HEK293 (cell line): ENCODE measurements around the gene L3HYPDH.

Source experiments
- ATF2 ChIP-seq: fragments of 450-650 bp; formaldehyde crosslinking; IDR thresholded peaks from 2 replicates; pipeline ENCODE4 v1.5.1; 2016; ENCODE audit warnings: missing biosample characterization, missing genetic modification characterization, low read depth
- TF ChIP-seq, protein P1 (sequence below): fragments of 450-650 bp; formaldehyde crosslinking; IDR thresholded peaks from 2 replicates; pipeline ENCODE4 v1.5.1; 2016; ENCODE audit warnings: missing biosample characterization, missing genetic modification characterization
- TF ChIP-seq, protein P2 (sequence below): fragments of 450-650 bp; formaldehyde crosslinking; IDR thresholded peaks from 2 replicates; pipeline ENCODE4 v1.5.1; 2016; ENCODE audit warnings: missing biosample characterization, missing genetic modification characterization

DNA sequence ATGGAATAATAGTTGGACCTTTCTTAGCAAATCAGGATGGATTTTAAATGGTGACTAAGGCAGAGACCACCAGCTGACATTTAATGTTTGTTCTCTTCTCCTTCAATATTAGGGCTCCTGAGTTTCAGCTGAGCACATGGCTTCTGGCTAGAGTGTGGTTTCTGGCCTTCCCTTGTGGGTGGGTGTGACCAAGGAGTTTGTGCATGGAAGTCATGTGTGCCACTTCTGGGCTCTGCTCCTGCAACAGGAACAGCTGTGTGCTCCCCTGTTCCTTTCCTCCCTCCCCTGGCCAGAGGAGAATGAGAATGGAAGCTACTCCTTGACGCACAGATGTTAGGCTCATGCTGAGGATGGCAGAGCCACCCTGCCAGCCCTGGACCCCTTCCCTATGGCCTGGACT is 48.2 kb upstream of the L3HYPDH start:
- TF ChIP-seq, protein P1, sequence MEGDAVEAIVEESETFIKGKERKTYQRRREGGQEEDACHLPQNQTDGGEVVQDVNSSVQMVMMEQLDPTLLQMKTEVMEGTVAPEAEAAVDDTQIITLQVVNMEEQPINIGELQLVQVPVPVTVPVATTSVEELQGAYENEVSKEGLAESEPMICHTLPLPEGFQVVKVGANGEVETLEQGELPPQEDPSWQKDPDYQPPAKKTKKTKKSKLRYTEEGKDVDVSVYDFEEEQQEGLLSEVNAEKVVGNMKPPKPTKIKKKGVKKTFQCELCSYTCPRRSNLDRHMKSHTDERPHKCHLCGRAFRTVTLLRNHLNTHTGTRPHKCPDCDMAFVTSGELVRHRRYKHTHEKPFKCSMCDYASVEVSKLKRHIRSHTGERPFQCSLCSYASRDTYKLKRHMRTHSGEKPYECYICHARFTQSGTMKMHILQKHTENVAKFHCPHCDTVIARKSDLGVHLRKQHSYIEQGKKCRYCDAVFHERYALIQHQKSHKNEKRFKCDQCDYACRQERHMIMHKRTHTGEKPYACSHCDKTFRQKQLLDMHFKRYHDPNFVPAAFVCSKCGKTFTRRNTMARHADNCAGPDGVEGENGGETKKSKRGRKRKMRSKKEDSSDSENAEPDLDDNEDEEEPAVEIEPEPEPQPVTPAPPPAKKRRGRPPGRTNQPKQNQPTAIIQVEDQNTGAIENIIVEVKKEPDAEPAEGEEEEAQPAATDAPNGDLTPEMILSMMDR (tag by site-specific recombination), result no peak
- TF ChIP-seq, protein P2, sequence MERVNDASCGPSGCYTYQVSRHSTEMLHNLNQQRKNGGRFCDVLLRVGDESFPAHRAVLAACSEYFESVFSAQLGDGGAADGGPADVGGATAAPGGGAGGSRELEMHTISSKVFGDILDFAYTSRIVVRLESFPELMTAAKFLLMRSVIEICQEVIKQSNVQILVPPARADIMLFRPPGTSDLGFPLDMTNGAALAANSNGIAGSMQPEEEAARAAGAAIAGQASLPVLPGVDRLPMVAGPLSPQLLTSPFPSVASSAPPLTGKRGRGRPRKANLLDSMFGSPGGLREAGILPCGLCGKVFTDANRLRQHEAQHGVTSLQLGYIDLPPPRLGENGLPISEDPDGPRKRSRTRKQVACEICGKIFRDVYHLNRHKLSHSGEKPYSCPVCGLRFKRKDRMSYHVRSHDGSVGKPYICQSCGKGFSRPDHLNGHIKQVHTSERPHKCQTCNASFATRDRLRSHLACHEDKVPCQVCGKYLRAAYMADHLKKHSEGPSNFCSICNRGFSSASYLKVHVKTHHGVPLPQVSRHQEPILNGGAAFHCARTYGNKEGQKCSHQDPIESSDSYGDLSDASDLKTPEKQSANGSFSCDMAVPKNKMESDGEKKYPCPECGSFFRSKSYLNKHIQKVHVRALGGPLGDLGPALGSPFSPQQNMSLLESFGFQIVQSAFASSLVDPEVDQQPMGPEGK, result no peak
- TF ChIP-seq ATF2 (tag by site-specific recombination), result no peak
